Measurements from ENCODE around the gene DMRT2. TPM values are rescaled to one million over a fixed set of nuclear protein-coding genes. Genes with fewer than 3 reads are reported as not detected.

The DMRT2 gene
- total RNA-seq, result 19.1 TPM

- peak; percentile 99 for DNase-seq
Observed at GRCh38 chr9:1050125-1050895, at the start of gene DMRT2. Gene DMRT2, plus strand, starts transcription at chr9:1050357. Its CDS starts 1,257 bp downstream, at chr9:1051614.

- no peak for DNase-seq
Observed at GRCh38 chr9:1001838-1002237, 48.3 kb upstream of the DMRT2 start.

GRCh38 chr9:1002678-1003077 is 47.5 kb upstream of the DMRT2 start:
- no peak for DNase-seq

- DNase-seq, result peak; percentile 84
Observed at GRCh38 chr9:1005043-1005667, 45.0 kb upstream of the DMRT2 start.

GRCh38 chr9:1007312-1007711 is 42.8 kb upstream of the DMRT2 start:
- DNase-seq, result peak; percentile 61

- no peak for DNase-seq
Observed at GRCh38 chr9:1008216-1008615, 41.9 kb upstream of the DMRT2 start.

- peak; percentile 94 for DNase-seq
Observed at GRCh38 chr9:1009101-1009707, 41.0 kb upstream of the DMRT2 start.

GRCh38 chr9:1013021-1013420 is 37.1 kb upstream of the DMRT2 start:
- DNase-seq, result no peak

GRCh38 chr9:1014225-1014624 is 35.9 kb upstream of the DMRT2 start:
- DNase-seq, result peak; percentile 94

GRCh38 chr9:1014640-1015039 is 35.5 kb upstream of the DMRT2 start:
- DNase-seq, result peak; percentile 68

- peak; percentile 64 for DNase-seq
Observed at GRCh38 chr9:1018121-1018520, 32.0 kb upstream of the DMRT2 start.

- no peak for DNase-seq
Observed at GRCh38 chr9:1024112-1024511, 26.0 kb upstream of the DMRT2 start.

GRCh38 chr9:1025131-1025530 is 25.0 kb upstream of the DMRT2 start:
- DNase-seq, result no peak

- no peak for DNase-seq
Observed at GRCh38 chr9:1026219-1026618, 23.9 kb upstream of the DMRT2 start.

- DNase-seq, result peak; percentile 67
Observed at GRCh38 chr9:1028501-1029190, 21.5 kb upstream of the DMRT2 start.

GRCh38 chr9:1031951-1032601 is 18.1 kb upstream of the DMRT2 start:
- peak; percentile 85 for DNase-seq

- DNase-seq, result no peak
Observed at GRCh38 chr9:1034271-1034670, 15.9 kb upstream of the DMRT2 start.

GRCh38 chr9:1039589-1039988 is 10.6 kb upstream of the DMRT2 start:
- DNase-seq, result no peak

- peak; percentile 80 for DNase-seq
Observed at GRCh38 chr9:1042466-1042865, 7.7 kb upstream of the DMRT2 start.

GRCh38 chr9:1044643-1045042 is 5.5 kb upstream of the DMRT2 start:
- DNase-seq, result no peak

GRCh38 chr9:1046639-1047572 is 3.3 kb upstream of the DMRT2 start:
- no peak for DNase-seq
